NCI-H524 treated with DMSO at 0.1 percent for 48 hours (cell line): ENCODE data around the gene SHISAL1.
A peak's percentile ranks its signal among the peaks of the same experiment; 100 is the strongest.
"Not testable (repeated sequence)": the region's sequence is repeated elsewhere in the genome, so short reads cannot be mapped to it uniquely, and the experiment has no call there.

Experiments used
- DNase-seq: peaks from one replicate; lab custom pipeline; 2025; lab: John Stamatoyannopoulos, UW

The SHISAL1 gene

DNA sequence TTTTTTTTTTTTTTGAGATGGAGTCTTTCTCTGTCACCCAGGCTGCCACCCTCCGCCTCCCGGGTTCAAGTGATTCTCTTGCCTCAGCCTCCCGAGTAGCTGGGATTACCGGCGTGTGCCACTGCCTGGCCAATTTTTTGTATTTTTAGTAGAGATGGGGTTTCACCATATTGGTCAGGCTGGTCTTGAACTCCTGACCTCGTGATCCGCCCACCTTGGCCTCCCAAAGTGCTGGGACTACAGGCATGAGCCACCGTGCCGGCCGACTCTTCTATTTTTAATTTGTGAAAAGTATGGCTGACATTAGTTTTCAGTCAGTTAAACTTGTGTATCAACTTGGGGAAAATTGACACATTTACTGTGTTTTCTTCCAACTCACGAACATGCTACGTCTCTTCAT is 78.4 kb downstream of the SHISAL1 start:
- not testable (repeated sequence) for DNase-seq

DNA sequence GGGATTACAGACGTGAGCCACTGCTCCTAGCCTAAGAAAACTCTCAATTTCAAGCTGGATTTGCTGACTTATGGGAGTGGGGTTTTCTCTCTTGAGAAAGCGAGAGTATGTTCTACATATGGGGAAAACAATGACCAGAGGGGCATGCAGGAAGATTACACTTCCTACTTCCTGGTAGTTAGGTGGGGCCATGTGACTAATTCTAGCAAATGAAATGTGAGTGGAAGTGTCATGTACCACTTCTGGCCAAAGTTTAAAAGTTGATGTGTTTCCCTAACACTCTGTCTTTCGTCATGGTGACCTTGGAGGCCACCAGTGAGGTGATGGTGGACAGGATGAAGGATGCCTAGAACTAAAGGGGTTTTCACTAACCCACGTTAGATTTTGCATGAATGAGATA is 81.5 kb downstream of the SHISAL1 start:
- DNase-seq = no peak

DNA sequence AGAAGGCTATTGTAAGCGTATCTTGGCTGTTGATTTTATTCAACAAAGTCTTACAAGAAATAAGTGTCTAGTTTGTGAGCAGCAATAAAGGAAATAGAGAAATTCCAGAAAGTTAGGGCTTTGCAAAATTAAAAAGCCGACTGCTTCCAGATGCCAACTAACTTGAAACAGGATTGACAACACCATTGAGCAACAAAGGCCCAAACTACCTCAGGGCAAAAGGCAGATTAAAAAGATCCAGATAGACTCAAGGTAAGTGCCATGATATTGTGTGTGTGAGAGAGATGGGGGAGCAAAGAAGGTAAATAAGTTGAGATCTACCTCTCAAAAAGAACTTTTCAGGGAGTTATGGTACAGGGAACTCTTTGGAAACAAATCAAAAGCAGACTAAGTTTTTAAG is 82.9 kb downstream of the SHISAL1 start:
- DNase-seq = no peak

DNA sequence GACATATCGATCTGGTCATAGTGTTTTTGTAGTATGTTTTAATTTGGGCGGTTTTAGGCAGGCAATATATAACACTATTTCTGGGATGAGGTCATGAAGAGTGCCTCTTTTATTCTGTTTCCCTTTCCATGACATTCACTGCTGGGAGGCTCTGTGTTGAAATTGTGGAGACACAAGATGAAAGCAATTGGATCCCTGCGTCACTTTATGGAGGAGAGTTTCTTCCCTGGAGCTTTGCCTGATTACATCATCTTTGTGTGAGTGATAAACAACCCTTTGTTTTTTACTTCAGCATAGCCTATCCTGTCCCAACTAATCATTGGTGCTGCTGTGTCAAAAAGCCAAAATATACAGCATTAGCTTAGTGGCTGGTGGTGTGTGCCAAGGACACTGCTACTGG is 83.4 kb downstream of the SHISAL1 start:
- DNase-seq = no peak

DNA sequence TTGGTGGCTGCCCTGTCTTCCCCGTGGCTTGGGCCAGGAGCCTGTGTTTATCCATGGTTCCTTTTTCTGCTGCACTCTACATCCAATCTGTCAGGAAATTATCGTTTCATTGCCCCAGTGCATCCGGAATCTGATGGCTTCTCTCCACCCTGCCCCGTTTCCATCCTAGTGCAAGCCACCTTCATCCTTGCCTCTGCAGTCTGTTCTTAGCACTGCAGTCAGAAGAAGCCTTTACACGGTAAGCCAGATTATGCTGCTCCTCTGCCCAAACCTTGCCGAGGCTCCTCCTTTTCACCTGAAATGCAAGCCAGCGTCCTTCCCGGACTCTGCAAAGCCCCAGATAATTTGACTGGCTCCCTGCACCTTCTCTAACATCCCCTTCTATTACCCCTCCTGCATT is 86.9 kb downstream of the SHISAL1 start:
- no peak for DNase-seq

DNA sequence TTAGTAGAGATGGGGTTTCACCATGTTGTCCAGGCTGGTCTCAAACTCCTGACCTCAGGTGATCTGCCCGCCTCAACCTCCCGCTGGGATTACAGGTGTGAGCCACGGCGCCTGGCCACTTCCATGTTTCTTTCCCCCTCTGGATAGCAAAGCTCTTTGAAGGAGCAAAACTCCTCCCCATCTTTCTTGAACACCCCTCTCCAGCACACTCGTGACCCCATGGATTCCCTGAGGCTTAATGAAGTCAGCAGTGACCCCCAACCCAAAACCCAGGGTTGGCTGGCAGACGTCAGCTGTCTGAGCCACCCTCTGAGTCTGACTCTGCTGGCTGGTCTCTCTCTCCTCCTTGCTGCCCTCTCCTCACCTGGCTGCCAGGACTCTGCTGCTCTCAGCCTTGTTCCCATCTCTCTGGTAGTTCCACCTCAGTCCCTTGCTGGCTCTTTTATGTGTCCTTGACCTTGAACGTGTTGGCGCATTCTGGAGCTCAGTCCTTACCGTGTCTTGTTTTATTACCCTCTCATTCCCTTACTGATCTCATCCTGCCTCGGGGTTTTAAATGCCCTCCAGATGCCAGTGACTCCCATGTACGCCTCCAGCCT is 87.6 kb downstream of the SHISAL1 start:
- no peak for DNase-seq

DNA sequence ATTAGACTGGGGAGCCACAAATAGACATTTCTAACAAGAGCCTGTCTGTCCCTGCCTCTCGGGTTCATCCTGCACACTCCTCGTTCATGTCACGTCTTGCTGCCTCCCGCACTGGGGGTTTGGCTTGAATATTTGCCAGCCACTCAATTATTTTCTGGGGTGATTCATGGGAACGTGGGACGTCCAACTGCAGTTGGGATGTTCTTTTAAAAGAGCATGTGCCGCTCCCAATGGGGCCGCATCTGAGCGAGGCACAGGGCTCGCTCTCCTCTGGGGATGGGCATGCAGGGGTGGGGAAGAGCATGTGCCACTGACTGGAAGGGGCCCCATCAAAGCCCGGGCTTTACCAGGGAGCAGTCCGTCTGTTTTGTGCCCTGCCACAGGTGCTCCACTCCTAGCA is 88.6 kb downstream of the SHISAL1 start:
- DNase-seq = no peak

DNA sequence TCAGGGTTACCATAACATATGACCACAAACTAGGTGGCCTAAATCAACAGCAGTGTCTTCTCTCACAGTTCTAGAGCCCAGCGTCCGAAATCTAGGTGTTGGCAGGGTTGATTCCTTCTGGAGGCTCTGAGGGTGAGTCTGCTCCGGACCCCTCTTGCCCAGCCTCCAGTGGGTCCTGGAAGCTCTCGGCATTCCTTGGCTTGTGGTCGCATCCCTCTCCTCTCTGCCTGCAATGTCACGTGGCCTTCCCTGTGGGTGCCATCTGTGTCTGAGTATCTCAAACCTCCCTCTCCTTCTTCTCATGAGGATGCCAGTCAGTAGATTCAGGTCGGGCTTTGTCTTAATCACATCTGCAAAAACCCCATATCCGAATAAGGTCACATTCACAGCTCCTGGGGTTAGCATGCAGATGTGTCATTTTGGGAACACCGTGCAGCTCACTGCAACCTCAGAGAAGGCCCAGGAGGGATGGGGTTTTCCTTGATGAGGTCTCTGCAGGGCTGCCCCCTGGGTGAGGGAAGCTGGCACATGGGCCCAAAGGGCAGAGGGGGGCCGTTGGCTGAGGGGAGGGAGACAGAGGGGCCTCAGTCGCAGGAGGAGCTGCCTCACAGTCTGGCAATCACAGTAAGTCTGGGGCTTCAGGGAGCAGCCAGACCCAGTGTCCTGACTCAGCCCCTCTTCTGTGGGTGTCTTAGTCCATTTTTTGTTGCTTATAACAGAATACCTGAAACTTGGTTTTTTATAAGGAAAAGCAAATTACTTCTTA is 90.9 kb downstream of the SHISAL1 start:
- no peak for DNase-seq

DNA sequence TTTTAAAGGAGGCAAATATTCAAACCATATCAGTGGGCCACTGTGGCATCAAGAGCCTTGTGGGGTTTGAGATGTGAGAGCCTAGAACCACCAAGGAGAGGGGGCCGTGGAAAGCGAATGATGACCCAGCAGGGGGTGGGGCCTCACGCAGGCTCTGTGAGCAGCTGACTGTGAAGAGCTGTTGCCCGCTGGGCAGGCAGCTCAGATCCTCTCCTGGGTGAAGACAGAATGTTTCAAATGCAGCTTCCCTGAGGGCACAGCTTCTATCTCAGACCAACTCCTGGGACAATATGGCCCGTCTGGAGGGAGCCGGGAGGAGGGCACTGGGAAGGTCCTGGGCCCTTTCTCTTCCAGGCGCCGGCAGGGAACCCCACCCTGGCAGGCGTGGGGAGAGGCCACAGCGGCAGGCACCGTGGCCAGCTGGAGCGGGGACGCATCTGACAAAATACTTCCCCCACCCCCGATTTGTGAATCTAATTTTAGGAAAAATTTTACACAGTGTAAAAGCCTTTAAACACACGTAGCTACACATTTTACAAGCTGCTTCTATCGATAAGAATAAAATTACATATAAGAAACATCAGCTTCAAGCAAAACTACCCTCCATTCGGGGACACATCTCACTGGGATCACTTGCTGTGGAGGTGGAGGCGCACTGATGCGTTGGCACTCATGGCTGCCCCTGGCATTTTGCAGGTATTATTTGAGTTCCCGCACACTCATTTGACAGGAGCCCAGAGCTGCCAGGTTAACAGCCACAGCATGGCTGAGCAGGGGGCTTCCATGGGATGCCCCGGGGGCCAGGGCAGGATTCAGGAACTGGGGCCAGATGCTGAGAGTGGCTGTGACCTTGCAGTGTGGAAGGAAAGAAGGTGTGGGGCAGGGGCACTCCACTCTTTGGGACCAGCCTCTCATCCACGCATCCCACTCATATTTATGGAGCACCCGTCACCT is 91.7 kb downstream of the SHISAL1 start:
- DNase-seq = no peak

DNA sequence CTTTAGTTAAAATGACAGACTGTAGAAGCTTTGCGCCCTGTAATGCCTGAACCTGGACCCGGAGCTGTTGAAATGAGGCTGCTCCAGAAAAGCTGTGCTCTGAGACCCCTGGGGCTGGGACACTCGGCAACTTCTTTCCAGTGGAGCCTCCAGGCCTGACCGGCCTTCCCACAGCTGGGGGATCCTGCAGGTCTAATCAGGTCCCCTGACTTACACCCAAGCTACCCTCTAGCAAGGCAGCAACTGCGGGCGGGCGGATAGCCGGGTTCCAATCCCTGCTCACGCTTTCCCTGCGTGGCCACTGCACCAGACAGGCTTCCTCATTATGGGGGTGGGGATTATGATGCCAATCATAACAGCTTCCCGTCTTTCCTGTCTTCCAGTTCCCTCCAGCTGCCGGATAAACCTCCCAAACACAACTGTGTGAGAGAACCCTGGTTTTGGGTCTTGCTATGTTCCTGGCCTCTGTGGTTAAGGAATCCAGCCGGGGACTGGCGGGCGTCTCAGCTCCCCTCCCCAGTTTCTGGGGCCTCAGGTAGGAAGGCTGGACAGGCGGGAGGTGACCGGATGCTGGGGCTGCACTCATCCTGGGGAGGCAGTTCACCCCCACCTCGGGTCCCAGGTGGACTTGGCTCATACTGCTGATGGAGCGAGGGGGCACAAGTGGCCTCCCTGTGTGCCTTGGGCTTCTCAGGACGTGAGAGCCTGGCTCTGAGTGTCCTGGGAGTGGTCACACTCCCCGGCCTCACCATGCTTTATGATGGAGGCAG is 93.5 kb downstream of the SHISAL1 start:
- no peak for DNase-seq

DNA sequence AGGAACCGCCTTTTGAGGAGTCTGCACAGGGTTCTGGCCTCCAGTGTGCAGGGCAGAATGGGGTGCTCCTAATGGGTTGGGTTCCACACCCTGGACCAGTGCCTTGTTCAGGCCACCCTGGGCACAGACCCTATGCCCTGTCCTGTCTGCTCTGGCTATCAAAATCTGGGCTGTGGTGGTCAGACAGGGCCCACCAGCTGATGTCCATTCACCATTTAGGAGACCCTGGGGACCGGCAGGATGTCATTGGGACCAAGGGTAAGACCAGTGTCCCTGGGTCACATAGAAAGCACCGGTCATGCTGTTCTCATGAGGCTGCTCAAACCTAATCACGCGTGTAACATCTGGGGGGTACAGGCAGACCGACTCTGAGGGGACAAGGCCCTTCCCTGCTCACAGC is 94.7 kb downstream of the SHISAL1 start:
- DNase-seq = no peak

DNA sequence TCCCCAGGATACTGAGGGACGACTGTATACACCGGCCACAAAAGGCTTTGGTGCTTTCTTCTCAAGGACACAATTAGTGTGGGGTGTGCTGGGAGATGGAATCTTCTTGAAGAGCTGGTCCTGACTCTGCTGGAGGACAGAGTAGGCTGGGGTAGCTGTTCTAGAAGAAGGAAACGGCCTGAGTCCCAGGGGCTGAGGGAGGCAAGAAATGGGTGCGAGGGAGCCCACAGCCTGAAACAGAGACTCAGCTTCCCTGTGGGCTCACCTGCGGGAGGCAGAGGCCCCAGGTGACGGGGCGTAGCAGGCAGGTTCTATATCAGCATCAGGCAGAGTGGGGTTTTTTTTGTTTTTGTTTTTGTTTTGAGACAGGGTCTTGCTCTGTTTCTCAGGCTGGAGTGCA is 95.4 kb downstream of the SHISAL1 start:
- no peak for DNase-seq

DNA sequence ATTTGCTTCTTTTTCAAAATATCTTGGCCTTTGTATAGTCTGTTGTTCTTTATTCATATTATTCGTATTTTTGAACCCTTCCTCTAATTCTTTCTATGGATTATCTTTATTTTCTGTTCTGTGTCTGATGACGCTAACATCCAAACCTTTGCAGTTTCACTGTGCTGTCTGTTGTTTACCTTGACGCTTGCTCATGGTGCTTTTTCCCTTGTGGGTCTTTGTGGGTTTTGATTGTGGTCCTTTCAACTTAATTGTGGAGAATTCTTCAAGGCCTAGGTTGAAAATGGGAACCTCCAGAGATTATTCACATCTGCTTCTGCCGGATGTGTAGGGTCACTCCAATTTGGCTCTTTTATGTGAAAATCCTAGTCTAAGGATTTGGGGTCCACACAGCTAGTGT is 97.5 kb downstream of the SHISAL1 start:
- DNase-seq = no peak

DNA sequence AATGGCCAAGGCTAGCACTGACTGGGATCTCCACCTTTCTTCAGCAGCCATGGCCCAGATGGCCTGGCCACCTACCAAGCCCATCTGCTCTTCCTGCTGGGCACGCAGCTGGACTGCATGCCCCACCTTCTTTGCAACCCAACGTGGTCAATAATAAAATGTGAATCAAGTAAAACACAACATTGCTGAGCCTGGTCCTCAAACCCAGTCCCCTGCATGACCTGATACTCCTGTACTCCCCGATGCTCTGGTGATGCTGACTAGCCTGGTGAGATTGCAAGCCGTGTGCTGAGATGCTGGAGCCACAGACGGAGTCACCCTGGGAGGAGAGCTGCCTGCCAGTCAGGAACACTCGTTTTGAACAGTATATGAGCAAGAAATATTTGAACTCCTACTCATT is 98.0 kb downstream of the SHISAL1 start:
- DNase-seq = no peak

DNA sequence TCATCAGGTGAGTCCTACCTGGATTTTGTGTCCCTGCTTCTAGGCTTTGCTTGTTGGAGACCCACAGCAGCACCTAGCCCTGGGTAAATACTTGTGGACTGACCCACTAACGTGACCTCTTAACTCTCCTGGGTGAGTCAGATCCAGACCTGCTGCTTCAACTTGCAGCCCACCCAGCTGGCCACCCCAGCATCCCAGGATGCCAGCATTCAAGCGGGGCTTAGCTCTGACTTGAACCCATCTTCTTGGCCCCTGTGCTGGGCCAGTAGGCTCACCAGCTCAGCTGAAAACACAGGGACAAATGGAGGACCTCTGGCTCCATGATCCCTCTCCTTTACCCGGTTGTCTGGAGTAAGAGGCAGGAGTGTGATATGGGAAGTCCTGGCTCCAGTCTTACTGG is 98.6 kb downstream of the SHISAL1 start:
- DNase-seq = no peak

DNA sequence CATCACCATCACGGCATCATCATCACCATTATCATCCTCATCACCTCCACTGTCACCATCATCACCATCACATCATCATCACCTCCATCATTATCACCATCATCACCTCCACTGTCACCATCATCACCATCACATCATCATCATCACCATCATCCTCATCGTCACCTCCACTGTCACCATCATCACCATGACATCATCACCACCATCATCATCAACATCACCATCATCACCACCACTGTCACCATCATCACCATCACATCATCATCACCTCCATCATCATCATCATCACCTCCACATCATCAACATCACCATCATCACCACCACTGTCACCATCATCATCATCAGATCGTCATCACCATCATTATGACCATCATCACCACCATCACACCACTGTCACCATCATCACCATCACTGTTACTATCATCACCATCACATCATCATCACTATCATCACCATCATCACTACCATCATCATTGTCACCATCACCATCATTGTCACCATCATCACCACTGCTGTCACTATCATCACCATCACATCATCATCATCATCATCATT is 99.2 kb downstream of the SHISAL1 start:
- DNase-seq = no peak

DNA sequence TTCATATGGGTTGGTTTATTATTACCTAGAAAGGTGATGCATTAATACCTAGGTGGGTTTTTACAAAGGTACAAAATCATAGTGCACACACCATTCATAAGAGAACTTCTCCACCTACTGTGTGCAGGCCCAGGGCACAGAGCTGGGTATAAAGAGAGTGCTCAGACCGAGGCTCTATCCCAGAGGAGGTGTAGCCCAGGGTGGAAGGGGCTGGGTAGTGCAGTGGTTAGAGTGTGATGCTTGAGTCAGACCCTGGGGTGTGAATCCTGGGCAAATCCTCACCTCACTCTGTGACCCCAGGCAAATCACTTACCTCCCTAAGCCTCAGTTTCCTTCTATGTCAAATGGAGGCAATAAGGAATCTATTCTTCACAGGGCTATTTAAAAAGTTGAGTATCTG is 99.8 kb downstream of the SHISAL1 start:
- no peak for DNase-seq

DNA sequence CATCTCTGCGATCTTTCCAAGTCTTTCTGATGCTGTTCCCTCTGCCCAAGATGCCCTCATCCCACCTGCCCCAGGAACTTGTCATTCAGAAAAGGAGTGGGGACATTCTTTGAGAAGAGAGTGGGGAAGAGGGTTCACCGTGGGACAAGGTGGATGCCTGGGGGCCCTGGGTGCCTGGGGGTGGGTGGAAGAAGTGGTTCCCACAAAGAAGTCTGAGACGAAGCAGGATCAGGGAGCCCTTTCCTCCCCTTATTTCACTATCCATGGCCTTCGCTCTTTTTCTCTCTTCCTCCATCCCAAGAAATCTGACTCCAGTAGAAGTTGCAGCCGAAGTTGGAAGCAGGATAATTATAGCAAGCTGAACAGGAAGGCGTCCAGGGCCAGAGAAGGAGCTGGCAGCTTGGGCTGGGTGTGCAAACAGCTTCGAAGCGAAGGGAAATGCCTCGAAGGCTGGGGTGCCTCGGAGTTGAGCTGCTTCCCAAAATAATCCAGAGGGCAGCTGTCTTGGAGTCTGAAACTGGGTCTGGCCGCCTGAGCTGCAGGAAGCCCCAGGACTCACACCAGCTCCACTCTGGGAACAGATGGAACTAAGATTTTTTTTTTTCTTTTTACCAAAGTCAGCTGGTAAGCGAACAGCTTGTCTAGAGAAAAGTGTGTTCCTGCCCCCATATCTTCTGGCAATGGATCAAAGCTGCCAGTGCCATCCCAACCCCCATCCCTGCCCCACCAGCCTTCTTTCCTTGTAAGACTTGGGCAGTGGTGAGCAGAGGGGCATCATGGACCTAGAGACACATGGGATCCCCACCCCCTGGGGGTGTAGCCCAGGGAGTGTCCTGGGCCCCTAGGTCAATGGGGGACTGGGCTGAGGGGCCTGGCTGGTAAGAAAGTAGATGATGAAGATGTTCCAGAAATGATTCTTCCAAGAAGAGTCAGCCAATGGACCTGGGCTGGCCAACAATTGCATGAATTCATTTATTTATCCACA is 100.5 kb downstream of the SHISAL1 start:
- peak; percentile 65 for DNase-seq

DNA sequence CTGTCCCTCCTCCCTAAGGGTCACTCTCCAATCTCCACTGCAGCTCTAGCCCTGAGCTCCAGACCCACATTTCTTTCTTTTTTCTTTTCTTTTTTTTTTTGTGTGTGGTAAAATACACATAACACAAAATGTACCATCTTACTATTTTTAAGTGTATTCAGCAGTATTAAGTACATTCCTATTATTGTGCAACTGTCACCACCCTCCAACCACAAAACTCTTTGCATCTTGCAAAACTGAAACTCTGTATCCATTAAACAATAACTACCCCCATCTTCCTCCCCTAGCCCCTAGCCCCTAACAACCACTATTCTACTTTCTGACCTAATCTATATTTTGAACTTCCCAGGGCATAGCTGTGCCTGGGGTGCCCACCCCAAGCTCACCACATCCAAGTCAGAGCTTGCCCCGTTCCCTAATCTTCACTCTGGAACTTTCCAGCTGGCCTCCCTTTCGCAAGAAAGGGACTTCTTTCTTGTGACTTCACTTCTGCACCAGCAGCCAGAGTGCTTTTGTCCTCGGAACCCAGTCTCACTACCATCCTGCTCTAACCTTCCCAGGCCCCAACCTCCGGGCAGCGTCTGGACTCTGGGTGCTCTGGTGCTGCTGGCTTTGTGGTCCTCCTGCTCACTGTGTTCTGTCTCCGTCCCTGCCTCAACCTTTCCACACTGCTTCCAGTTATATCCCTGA is 101.3 kb downstream of the SHISAL1 start:
- DNase-seq = no peak

DNA sequence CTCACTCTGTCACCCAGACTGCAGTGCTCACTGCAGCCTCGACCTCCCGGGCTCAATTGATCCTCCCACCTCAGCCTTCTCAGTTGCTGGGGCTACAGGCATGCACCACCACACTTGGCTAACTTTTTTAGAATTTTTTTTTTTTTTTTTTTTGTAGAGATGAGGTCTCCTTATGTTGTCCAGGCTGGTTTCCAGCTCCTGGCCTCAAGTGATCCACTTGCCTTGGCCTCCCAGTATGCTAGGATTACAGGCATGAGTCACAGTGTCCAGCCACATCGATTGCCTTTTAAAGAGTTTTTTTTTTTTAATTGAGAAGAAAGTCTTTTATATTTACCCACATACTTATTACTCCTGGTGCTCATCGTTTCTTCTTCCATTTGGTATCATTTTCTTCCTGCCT is 102.0 kb downstream of the SHISAL1 start:
- DNase-seq = no peak
